OCI-LY7 (cell line): ENCODE measurements around the gene FHOD3.

Source experiments
- EZH2phosphoT487 ChIP-seq: fragments of 200-600 bp; sonication (generic); IDR thresholded peaks from 2 replicates; pipeline ENCODE4 v1.6.1; 2018; ENCODE audit warnings: low read depth, borderline replicate concordance, mild to moderate bottlenecking, mixed run types, antibody characterized with exemption, low read length, moderate library complexity, mixed read lengths
- TF ChIP-seq, protein P1 (sequence below): fragments of 200-600 bp; sonication (generic); conservative IDR thresholded peaks from 2 replicates; pipeline ENCODE4 v1.5.1; 2014; ENCODE audit warnings: mild to moderate bottlenecking, antibody characterized with exemption, low read length, moderate library complexity, mixed read lengths

DNA sequence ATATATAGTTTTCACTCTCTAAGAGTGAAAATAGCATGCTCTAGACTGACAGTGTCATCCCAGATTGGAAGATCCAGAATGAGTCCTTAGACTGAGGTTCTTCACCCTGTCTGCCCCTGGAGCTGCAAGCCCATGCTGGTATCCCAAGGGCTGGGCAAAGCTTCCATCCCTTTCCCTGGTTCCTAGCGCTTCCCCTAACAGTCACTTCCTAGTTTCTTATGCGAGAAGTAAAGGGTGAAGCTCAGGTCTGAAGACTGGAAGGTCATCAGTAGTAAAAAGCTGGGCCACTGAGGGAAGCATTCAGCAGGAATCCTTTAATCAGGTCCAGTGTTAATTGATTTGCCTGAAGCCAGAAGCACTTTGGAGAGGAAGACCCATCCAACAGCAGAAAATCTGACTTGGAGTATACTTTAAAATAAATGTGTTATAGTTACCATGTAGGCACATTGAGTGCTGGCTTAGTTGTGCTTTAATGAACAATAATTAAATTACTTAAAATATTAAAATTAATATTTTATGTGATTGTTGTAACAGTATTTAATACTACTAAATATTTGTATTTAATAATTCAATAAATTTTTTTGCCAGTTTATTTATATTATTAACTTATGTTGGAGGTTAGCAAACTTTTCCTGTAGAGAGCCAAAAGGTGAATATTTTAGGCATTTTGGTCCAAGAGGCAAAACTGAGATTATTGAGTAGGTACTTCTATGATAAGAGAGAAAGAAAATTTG is 237.9 kb downstream of the FHOD3 start:
- TF ChIP-seq, protein P1, sequence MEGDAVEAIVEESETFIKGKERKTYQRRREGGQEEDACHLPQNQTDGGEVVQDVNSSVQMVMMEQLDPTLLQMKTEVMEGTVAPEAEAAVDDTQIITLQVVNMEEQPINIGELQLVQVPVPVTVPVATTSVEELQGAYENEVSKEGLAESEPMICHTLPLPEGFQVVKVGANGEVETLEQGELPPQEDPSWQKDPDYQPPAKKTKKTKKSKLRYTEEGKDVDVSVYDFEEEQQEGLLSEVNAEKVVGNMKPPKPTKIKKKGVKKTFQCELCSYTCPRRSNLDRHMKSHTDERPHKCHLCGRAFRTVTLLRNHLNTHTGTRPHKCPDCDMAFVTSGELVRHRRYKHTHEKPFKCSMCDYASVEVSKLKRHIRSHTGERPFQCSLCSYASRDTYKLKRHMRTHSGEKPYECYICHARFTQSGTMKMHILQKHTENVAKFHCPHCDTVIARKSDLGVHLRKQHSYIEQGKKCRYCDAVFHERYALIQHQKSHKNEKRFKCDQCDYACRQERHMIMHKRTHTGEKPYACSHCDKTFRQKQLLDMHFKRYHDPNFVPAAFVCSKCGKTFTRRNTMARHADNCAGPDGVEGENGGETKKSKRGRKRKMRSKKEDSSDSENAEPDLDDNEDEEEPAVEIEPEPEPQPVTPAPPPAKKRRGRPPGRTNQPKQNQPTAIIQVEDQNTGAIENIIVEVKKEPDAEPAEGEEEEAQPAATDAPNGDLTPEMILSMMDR: no peak
- TF ChIP-seq EZH2phosphoT487: no peak
